Mammary epithelial cell (primary cell): ENCODE data around the gene DNLZ.

ENCODE experiments used
- CTCF ChIP-seq, 2 donors: IDR thresholded peaks in 1 of 2; conservative IDR thresholded peaks in 1 of 2; 2 replicates each; pipeline ENCODE4 v1.5.1; 2011 to 2012; ENCODE audit warnings: inconsistent platforms in 2 of 2, low read length in 2 of 2, mild to moderate bottlenecking in 2 of 2, control low read depth in 1 of 2, low read depth in 1 of 2; ENCODE audit not compliant: insufficient read depth in 1 of 2; ENCODE audit errors: extremely low read depth in 1 of 2
- EZH2 ChIP-seq: IDR thresholded peaks from 2 replicates; pipeline ENCODE4 v1.6.1; 2012; ENCODE audit warnings: low read length, inconsistent platforms, borderline replicate concordance

GRCh38 chr9:136393531-136393930 is 30.0 kb upstream of the DNLZ start:
- no peak for TF ChIP-seq CTCF (conservative IDR thresholded peaks at IDR 0.05 in 1 of 2, IDR thresholded peaks at IDR 0.05 in 1 of 2; ENCODE audit: extremely low read depth in 1 of 2, insufficient read depth in 1 of 2, low read depth in 1 of 2, low read length in 2 of 2)
- TF ChIP-seq EZH2, result no peak
